GM12878 (cell line): ENCODE results near the gene TUFM. TPM values are rescaled to one million over a fixed set of nuclear protein-coding genes. Genes with fewer than 3 reads are reported as not detected.

Experiments
- ATAC-seq: fragments of 200-7000 bp; cut with Tn5 transposase; 3 replicates; pipeline ENCODE4 v1.9.1; 2020; ENCODE audit warnings: mild to moderate bottlenecking, moderate library complexity
- BruUV-seq: library from RNA; stranded (reverse); fragments of 400-500 nt; replicated peaks from 2 replicates; lab custom pipeline; 2021; lab: Mats Ljungman, UMichigan
- CTCF ChIA-PET: fragments of 300-600 bp; sonication (Branson Sonifier 250); formaldehyde crosslinking; extraction: SDS; loops from one replicate; lab custom pipeline; 2021; ENCODE audit warnings: inconsistent platforms; lab: Yijun Ruan, JAX
- POLR2A ChIA-PET: fragments of 350-600 bp; formaldehyde crosslinking; extraction: SDS; loops from one replicate; lab custom pipeline; 2021; ENCODE audit warnings: inconsistent platforms; lab: Charles Lee
- RAD21 ChIA-PET: fragments of 300-600 bp; sonication (Branson Sonifier 250); formaldehyde crosslinking; loops from one replicate; lab custom pipeline; 2023; ENCODE audit warnings: antibody characterized with exemption; ENCODE audit not compliant: unreplicated experiment; lab: Charles Lee
- SMC1A ChIA-PET: fragments of 300-600 bp; sonication (Branson Sonifier 250); formaldehyde crosslinking; loops from one replicate; lab custom pipeline; 2023; ENCODE audit not compliant: unreplicated experiment, uncharacterized antibody; lab: Charles Lee
- DNase-seq: peaks from one replicate; pipeline ENCODE4 v3.0.0-alpha.2; 2011; ENCODE audit warnings: low read depth, low spot score
- FAIRE-seq: peaks from 3 replicates; lab custom pipeline; 2011; peaks lifted over from hg19 to GRCh38; lab: Jason Lieb, UNC
- H2AFZ ChIP-seq: 2 replicates; pipeline ENCODE4 v1.6.0; 2011; ENCODE audit warnings: low read depth, low read length, control low read depth; ENCODE audit not compliant: control insufficient read depth
- H3K27ac ChIP-seq: 2 replicates; pipeline ENCODE4 v1.5.1; 2011; ENCODE audit warnings: control low read depth; ENCODE audit not compliant: control insufficient read depth, insufficient read depth
- H3K27me3 ChIP-seq, 2 experiments: replicated peaks in 1 of 2; 2 replicates each; pipeline versions ENCODE4 v1.6.0 to v1.6.1; 2011; ENCODE audit warnings: low read length in 1 of 2; ENCODE audit not compliant: control insufficient read depth in 2 of 2, insufficient read depth in 2 of 2
- H3K36me3 ChIP-seq, 2 experiments: 2 replicates each; pipeline ENCODE4 v1.5.1; 2011; ENCODE audit warnings: low read length in 1 of 2; ENCODE audit not compliant: control insufficient read depth in 2 of 2, insufficient read depth in 2 of 2
- H3K4me1 ChIP-seq: 2 replicates; pipeline ENCODE4 v1.6.1; 2011; ENCODE audit warnings: mild to moderate bottlenecking, low read length, moderate library complexity, mixed read lengths; ENCODE audit not compliant: control insufficient read depth, insufficient read depth
- H3K4me2 ChIP-seq: 2 replicates; pipeline ENCODE4 v1.6.0; 2011; ENCODE audit warnings: control low read depth; ENCODE audit not compliant: control insufficient read depth, insufficient read depth
- H3K4me3 ChIP-seq: fragments of 200-600 bp; sonication (generic); 2 replicates; pipeline ENCODE4 v1.5.1; 2016
- H3K79me2 ChIP-seq: 2 replicates; pipeline ENCODE4 v1.6.0; 2011; ENCODE audit warnings: low read length; ENCODE audit not compliant: control insufficient read depth, insufficient read depth
- H3K9ac ChIP-seq: 2 replicates; pipeline ENCODE4 v1.8.0; 2011; ENCODE audit warnings: low read length, control low read depth, mixed read lengths; ENCODE audit not compliant: control insufficient read depth, insufficient read depth
- H3K9me3 ChIP-seq: replicated peaks from 3 replicates; pipeline ENCODE4 v1.5.1; 2011; ENCODE audit warnings: mild to moderate bottlenecking, low read length; ENCODE audit not compliant: control insufficient read depth, insufficient read depth
- H4K20me1 ChIP-seq: 2 replicates; pipeline ENCODE4 v1.6.0; 2011; ENCODE audit not compliant: control insufficient read depth, insufficient read depth
- GATAD2B ChIP-seq: fragments of 450-650 bp; conservative IDR thresholded peaks from 2 replicates; pipeline ENCODE4 v1.6.1; 2017; ENCODE audit warnings: low read depth, mild to moderate bottlenecking, moderate library complexity
- HDAC6 ChIP-seq: fragments of 200-600 bp; sonication (generic); IDR thresholded peaks from one replicate; pipeline ENCODE4 v1.8.0; 2017; ENCODE audit warnings: antibody characterized with exemption; ENCODE audit not compliant: unreplicated experiment
- PML ChIP-seq: IDR thresholded peaks from 2 replicates; pipeline ENCODE4 v1.6.1; 2012; ENCODE audit warnings: low read length, inconsistent platforms
- POLR2A ChIP-seq: IDR thresholded peaks from 2 replicates; pipeline ENCODE4 v1.6.1; 2011; ENCODE audit warnings: low read depth, mild to moderate bottlenecking, low read length
- SMARCA5 ChIP-seq: fragments of 450-650 bp; IDR thresholded peaks from 2 replicates; pipeline ENCODE4 v1.6.1; 2017; ENCODE audit warnings: mild to moderate bottlenecking
- SRF ChIP-seq, 2 experiments: IDR thresholded peaks; 2 replicates each; pipeline ENCODE4 v1.6.1; 2011; ENCODE audit warnings: low read depth in 2 of 2, low read length in 2 of 2, mild to moderate bottlenecking in 1 of 2, moderate library complexity in 1 of 2
- YBX1 ChIP-seq: fragments of 450-650 bp; IDR thresholded peaks from 2 replicates; pipeline ENCODE4 v1.6.1; 2016; ENCODE audit warnings: antibody characterized with exemption
- WGBS: methylation state at CpG from one replicate; pipeline ENCODE4 v1.1.6; 2016; ENCODE audit warnings: low lambda C conversion rate; ENCODE audit not compliant: insufficient replicate concordance, insufficient coverage; ENCODE audit errors: missing lambda C conversion rate; 5-methylcytosine and 5-hydroxymethylcytosine counted together
- in situ Hi-C: fragments of 300-500 bp; cut with MboI; formaldehyde crosslinking; loops from 9 replicates; pipeline ENCODE4 v1.14.3; 2018; ENCODE audit warnings: mixed read lengths
- intact Hi-C: fragments of 100-400 bp; cut with micrococcal nuclease; formaldehyde crosslinking; loops from one replicate; pipeline ENCODE4 v1.14.2; 2022; ENCODE audit not compliant: unreplicated experiment
- polyA plus RNA-seq, 11 experiments: library from polyadenylated mRNA; depleted of rRNA in 4 of 11; unstranded in 6 of 11; stranded (reverse) in 5 of 11; fragments of >200 nt; fragmentation: Nextera tagmentation in 4 of 11; fragmentation: Illumina TruSeq in 1 of 11; extraction: Ambion mirVana in 4 of 11; extraction: Trizol in 1 of 11; gene quantifications; 1 replicate in 1 of 11; 2 replicates in 10 of 11; pipeline versions ENCODE4 v1.2.1 to v1.2.3, GENCODE V29; 2011 to 2016; ENCODE audit warnings: inconsistent platforms in 2 of 11, missing spikeins in 2 of 11, low read depth in 1 of 11
- total RNA-seq, 4 experiments: library from RNA; depleted of rRNA in 3 of 4; stranded (reverse); fragments of >200 nt in 3 of 4; fragmentation: Illumina TruSeq in 1 of 4; extraction: Trizol in 1 of 4; gene quantifications; 2 replicates each; pipeline versions ENCODE4 v1.2.1 to v1.2.3, GENCODE V29; 2013 to 2021

The TUFM gene
- total and polyA plus RNA-seq, 10 of the 15 experiments (the other 5 are each of a cell fraction or from before 2014, with no cell fraction given): 23.4 to 354 (median 182) TPM

- DNase-seq (no peak), ATAC-seq (no peak), FAIRE-seq (no peak)
- WGBS: 91% methylated on average over 6 of the region's 6 CpGs
- no peak overlapping the region for H2AFZ ChIP-seq
- POLR2A ChIA-PET: interaction anchor here (0.6 kb wide), 1 partner anchor 28 kb away, joined by 3 read pairs; no protein-coding TSS in a partner anchor
- H3K79me2 ChIP-seq: peaks cover 55% of the 10 kb centered on the region
- H3K4me3 ChIP-seq: no peak overlapping the region; the same call in 1 of the 2 replicates
- no peak overlapping the region for H3K4me2 ChIP-seq
- no peak overlapping the region for H3K27ac ChIP-seq
- TF ChIP-seq POLR2A: 0 out of 2 replicates have a peak, but pooled peaks have one; percentile 4
- TF ChIP-seq HDAC6: no peak
- H4K20me1 ChIP-seq: peaks cover 10% of the 10 kb centered on the region
- no peaks in the 10 kb centered on the region for H3K9me3 ChIP-seq
- CTCF ChIA-PET: no interaction called here
- peaks cover 34 to 40% of the 10 kb centered on the region in 2 experiments for H3K36me3 ChIP-seq
- RAD21 ChIA-PET: no interaction called here
- SMC1A ChIA-PET: interaction anchor here (1.0 kb wide), 1 partner anchor 119 kb away, joined by 5 read pairs; no protein-coding TSS in a partner anchor
- in situ Hi-C loops (no loop called here), intact Hi-C loops (no loop called here)
- peaks cover 8% of the 10 kb centered on the region; the same call in 1 of the 2 replicates for H3K4me1 ChIP-seq
- no peak overlapping the region for H3K9ac ChIP-seq
- no peaks in the 10 kb centered on the region for H3K27me3 ChIP-seq
- BruUV-seq: no TSS peak
Observed at GRCh38 chr16:28826141-28826540, 20.0 kb downstream of the TUFM start.

GRCh38 chr16:28824717-28824973 is 21.5 kb downstream of the TUFM start:
- CTCF ChIA-PET: interaction anchor here (1.0 to 2.0 kb wide), 2 partner anchors 20 to 120 kb away, joined by 3 to 7 read pairs; no protein-coding TSS in a partner anchor
- 18% methylated on average over 5 of the region's 5 CpGs for WGBS

More at GRCh38 chr16:28824717-28824973, 21.5 kb downstream of the TUFM start:
- ChIA-PET POLR2A (interaction anchor here (0.9 to 3.9 kb wide), 2 partner anchors 22 to 111 kb away, joined by 3 to 28 read pairs; partner anchors contain the start of gene TUFM), SMC1A (interaction anchor here (0.8 to 1.0 kb wide), 2 partner anchors 18 to 37 kb away, joined by 3 read pairs; no protein-coding TSS in a partner anchor), RAD21 (interaction anchor here (1.1 kb wide), 1 partner anchor 120 kb away, joined by 4 read pairs; no protein-coding TSS in a partner anchor)
- FAIRE-seq (no peak), DNase-seq (no peak), ATAC-seq (no peak)
- no TSS peak for BruUV-seq
- TF ChIP-seq YBX1 (no peak), SRF (IDR thresholded peaks at IDR 0.05; ENCODE audit: low read depth in 2 of 2, low read length in 2 of 2) (no peak), PML (no peak), SMARCA5 (no peak), GATAD2B (no peak)
- Histone ChIP-seq H3K36me3 (peaks cover 26 to 34% of the 10 kb centered on the region in 2 experiments), H3K27me3 (no peaks in the 10 kb centered on the region), H3K27ac (peak overlapping the region; percentile 97), H3K9me3 (no peaks in the 10 kb centered on the region), H3K4me2 (peak overlapping the region; percentile 87), H4K20me1 (peaks cover 10% of the 10 kb centered on the region), H3K9ac (peak overlapping the region; percentile 98), H2AFZ (no peak overlapping the region), H3K4me1 (peaks cover 8% of the 10 kb centered on the region; the same call in 1 of the 2 replicates), H3K79me2 (peaks cover 55% of the 10 kb centered on the region), H3K4me3 (peak overlapping the region; percentile 73)
- in situ Hi-C loops (no loop called here), intact Hi-C loops (loop anchor here (1.0 to 5.0 kb wide), 3 partner anchors 22 to 123 kb away; partner anchors contain the start of genes RABEP2 and TUFM)
